Mucosa of descending colon (tissue), 3 donors: ENCODE data around the gene KLK12. TPM values are rescaled to one million over a fixed set of nuclear protein-coding genes. Genes with fewer than 3 reads are reported as not detected.

ENCODE experiments used
- ATAC-seq: fragments of 200-7000 bp; cut with Tn5 transposase; one replicate; pipeline ENCODE4 v1.9.1; 2020; ENCODE audit warnings: mild to moderate bottlenecking, moderate library complexity
- DNase-seq, 3 donors: peaks; one replicate each; pipeline ENCODE4 v3.0.0-alpha.2; 2020
- H3K36me3 ChIP-seq: fragments of 200-600 bp; one replicate; pipeline ENCODE4 v1.8.0; 2021; ENCODE audit warnings: low read depth, mild to moderate bottlenecking
- H3K4me1 ChIP-seq: fragments of 200-600 bp; one replicate; pipeline ENCODE4 v1.8.0; 2021; ENCODE audit warnings: low read depth, mild to moderate bottlenecking
- H3K4me3 ChIP-seq: fragments of 200-600 bp; one replicate; pipeline ENCODE4 v1.8.0; 2021; ENCODE audit warnings: mild to moderate bottlenecking
- H3K9me3 ChIP-seq: fragments of 200-600 bp; one replicate; pipeline ENCODE4 v1.8.0; 2021; ENCODE audit warnings: mild to moderate bottlenecking
- CTCF ChIP-seq: fragments of 200-600 bp; IDR thresholded peaks from one replicate; pipeline ENCODE4 v1.8.0; 2022; ENCODE audit warnings: antibody characterized with exemption, mild to moderate bottlenecking
- intact Hi-C, 2 donors: fragments of 100-400 bp; cut with DNase I in 1 of 2; cut with micrococcal nuclease in 1 of 2; formaldehyde crosslinking; loops; one replicate each; pipeline versions ENCODE4 v1.11.0 to v1.11.1; 2022; cut with DNase I, micrococcal nuclease
- total RNA-seq, 3 donors: library from RNA; stranded (reverse); fragmentation: NEBNext Ultra II Directional in 2 of 3; extraction: Animal tissue kit (Norgen Biotek cat#: 25700) in 2 of 3; gene quantifications; one replicate each; pipeline versions ENCODE4 v1.2.1 to v1.2.4, GENCODE V29; 2021 to 2023
- donor health status: DM: no; HTN: no; CAD: no; lungs with moderate emphysema.
- donor health status: DM: no; HTN: no; CAD: no.
- donor health status: DM: no; HTN: yes; CAD: no.

Gene KLK12
- total RNA-seq, 3 donors from 2014 or later, result 1.0 TPM; not detected in 2

- intact Hi-C loops, result no loop called here
- Histone ChIP-seq H3K9me3 (no peaks in the 10 kb centered on the region), H3K4me3 (no peak overlapping the region), H3K4me1 (no peaks in the 10 kb centered on the region), H3K36me3 (no peaks in the 10 kb centered on the region)
- ATAC-seq (no peak), DNase-seq (no peak)
- no peak for TF ChIP-seq CTCF
Measured at GRCh38 chr19:51081476-51081875, 46.7 kb upstream of the KLK12 start.

GRCh38 chr19:51079481-51080110, 44.8 kb upstream of the KLK12 start:
- ATAC-seq (no peak), DNase-seq (no peak)
- Histone ChIP-seq H3K4me3 (no peak overlapping the region), H3K36me3 (no peaks in the 10 kb centered on the region), H3K9me3 (no peaks in the 10 kb centered on the region), H3K4me1 (no peaks in the 10 kb centered on the region)
- no peak for TF ChIP-seq CTCF
- intact Hi-C loops, result no loop called here

- DNase-seq, result no peak
- intact Hi-C loops, result no loop called here
- Histone ChIP-seq H3K4me3 (no peak overlapping the region), H3K9me3 (no peaks in the 10 kb centered on the region), H3K36me3 (no peaks in the 10 kb centered on the region), H3K4me1 (no peaks in the 10 kb centered on the region)
- TF ChIP-seq CTCF, result no peak
- ATAC-seq, result no peak
Measured at GRCh38 chr19:51078731-51079130, 43.9 kb upstream of the KLK12 start.

GRCh38 chr19:51078104-51078503, 43.3 kb upstream of the KLK12 start:
- DNase-seq (no peak), ATAC-seq (no peak)
- Histone ChIP-seq H3K36me3 (no peaks in the 10 kb centered on the region), H3K9me3 (no peaks in the 10 kb centered on the region), H3K4me3 (no peak overlapping the region), H3K4me1 (no peaks in the 10 kb centered on the region)
- no peak for TF ChIP-seq CTCF
- intact Hi-C loops, result no loop called here

GRCh38 chr19:51076631-51077213, 41.9 kb upstream of the KLK12 start:
- H3K9me3 ChIP-seq, result no peaks in the 10 kb centered on the region
- no peak for TF ChIP-seq CTCF
- no peak for ATAC-seq
- no peaks in the 10 kb centered on the region for H3K36me3 ChIP-seq
- no peak overlapping the region for H3K4me3 ChIP-seq
- no peak for DNase-seq
- intact Hi-C loops, result no loop called here
- H3K4me1 ChIP-seq, result no peaks in the 10 kb centered on the region
